OCI-LY3 (cell line): ENCODE measurements around the gene RNF4.
"Not testable (repeated sequence)": the region's sequence is repeated elsewhere in the genome, so short reads cannot be mapped to it uniquely, and the experiment has no call there.

ENCODE experiments used
- H2AFZ ChIP-seq: fragments of 200-600, 300-600 bp; shearing (Covaris generic); 2 replicates; pipeline ENCODE4 v1.6.0; 2014; ENCODE audit warnings: antibody characterized with exemption, low read depth, low read length
- H3K27ac ChIP-seq: fragments of 200-600, 300-600 bp; sonication (generic); 2 replicates; pipeline ENCODE4 v1.5.1; 2014; ENCODE audit warnings: mild to moderate bottlenecking, low read length, moderate library complexity, mixed read lengths
- H3K27me3 ChIP-seq: fragments of 200-600, 300-600 bp; sonication (generic); 2 replicates; pipeline ENCODE4 v1.6.1; 2014; ENCODE audit warnings: low read depth, low read length, mixed read lengths
- H3K36me3 ChIP-seq: fragments of 200-600, 300-600 bp; sonication (generic); replicated peaks from 2 replicates; pipeline ENCODE3; 2014; ENCODE audit warnings: low read depth, low read length, mixed read lengths
- H3K4me1 ChIP-seq: fragments of 300-600, 200-600 bp; sonication (generic); 2 replicates; pipeline ENCODE4 v1.6.1; 2014; ENCODE audit warnings: low read length, mixed read lengths
- H3K4me2 ChIP-seq: fragments of 200-600, 300-600 bp; sonication (generic); 2 replicates; pipeline ENCODE4 v1.6.1; 2014; ENCODE audit warnings: low read length, mixed read lengths
- H3K4me3 ChIP-seq: fragments of 300-600, 200-600 bp; sonication (generic); 2 replicates; pipeline ENCODE4 v1.5.1; 2014; ENCODE audit warnings: antibody characterized with exemption, mild to moderate bottlenecking, low read length, moderate library complexity
- H3K79me2 ChIP-seq: fragments of 300-600, 200-600 bp; shearing (Covaris generic); 2 replicates; pipeline ENCODE4 v1.6.1; 2014; ENCODE audit warnings: mild to moderate bottlenecking, low read length, mixed read lengths
- H3K9ac ChIP-seq: fragments of 300-600, 200-600 bp; shearing (Covaris generic); 2 replicates; pipeline ENCODE4 v1.6.0; 2014; ENCODE audit warnings: mild to moderate bottlenecking, low read length, moderate library complexity
- H3K9me3 ChIP-seq: fragments of 200-600, 300-600 bp; shearing (Covaris generic); 2 replicates; pipeline ENCODE4 v1.6.1; 2014; ENCODE audit warnings: low read length, mixed read lengths; ENCODE audit not compliant: insufficient read depth
- H4K20me1 ChIP-seq: fragments of 200-600, 300-600 bp; sonication (generic); 2 replicates; pipeline ENCODE4 v1.6.1; 2016; ENCODE audit warnings: low read length, mixed read lengths; ENCODE audit not compliant: insufficient read depth
- CTCF ChIP-seq: fragments of 200-600, 300-600 bp; sonication (generic); IDR thresholded peaks from 2 replicates; pipeline ENCODE4 v1.5.1; 2014; ENCODE audit warnings: antibody characterized with exemption, low read length, low read depth
- EZH2phosphoT487 ChIP-seq: fragments of 200-600 bp; shearing (Covaris generic); IDR thresholded peaks from 2 replicates; pipeline ENCODE4 v1.6.1; 2018; ENCODE audit warnings: antibody characterized with exemption, mixed run types, low read depth

Gene RNF4

DNA sequence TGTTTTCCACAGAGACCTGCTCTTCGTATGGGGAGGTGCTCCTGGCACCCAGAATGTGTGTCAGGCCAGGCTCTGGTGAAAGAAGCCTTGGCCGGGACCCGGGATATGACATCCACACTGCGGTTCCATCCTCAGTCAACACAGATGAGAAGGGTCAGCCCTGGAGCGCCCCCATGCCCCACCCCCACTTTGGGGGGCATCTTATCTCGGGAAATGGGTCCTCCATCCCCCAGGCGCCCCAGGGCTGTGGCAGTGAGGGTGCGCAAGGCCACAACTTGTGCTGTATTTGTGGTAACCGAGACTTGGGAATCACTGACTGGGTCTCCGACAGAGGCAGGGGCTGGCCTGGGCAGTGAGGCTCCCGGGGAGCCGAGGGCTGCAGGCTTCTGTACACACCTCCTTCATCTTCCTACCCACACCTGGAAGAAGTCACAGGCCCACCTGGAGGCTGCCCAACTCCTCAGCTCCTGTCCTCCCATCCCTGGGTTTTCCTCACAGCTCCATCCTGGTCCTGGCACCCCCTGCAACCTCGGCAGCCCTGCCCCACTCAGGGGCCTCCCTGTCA, 42.1 kb upstream of the RNF4 start:
- Histone ChIP-seq H3K4me1 (peaks cover 4% of the 10 kb centered on the region), H3K79me2 (no peaks in the 10 kb centered on the region), H3K9me3 (no peaks in the 10 kb centered on the region), H3K36me3 (no peaks in the 10 kb centered on the region), H2AFZ (no peak overlapping the region), H3K9ac (no peak overlapping the region), H4K20me1 (no peaks in the 10 kb centered on the region), H3K27ac (no peak overlapping the region), H3K4me3 (no peak overlapping the region), H3K4me2 (no peak overlapping the region), H3K27me3 (no peaks in the 10 kb centered on the region)
- TF ChIP-seq EZH2phosphoT487 (no peak), CTCF (no peak)

- no peak for TF ChIP-seq EZH2phosphoT487
- no peak for TF ChIP-seq CTCF
- Histone ChIP-seq H3K36me3 (no peaks in the 10 kb centered on the region), H3K27ac (no peak overlapping the region), H3K4me1 (no peaks in the 10 kb centered on the region), H3K4me3 (no peak overlapping the region), H3K79me2 (no peaks in the 10 kb centered on the region), H3K9me3 (no peaks in the 10 kb centered on the region), H3K9ac (no peak overlapping the region), H2AFZ (no peak overlapping the region), H4K20me1 (no peaks in the 10 kb centered on the region), H3K27me3 (no peaks in the 10 kb centered on the region), H3K4me2 (no peak overlapping the region)
Measured at GRCh38 chr4:2427383-2428334, 41.2 kb upstream of the RNF4 start.

DNA sequence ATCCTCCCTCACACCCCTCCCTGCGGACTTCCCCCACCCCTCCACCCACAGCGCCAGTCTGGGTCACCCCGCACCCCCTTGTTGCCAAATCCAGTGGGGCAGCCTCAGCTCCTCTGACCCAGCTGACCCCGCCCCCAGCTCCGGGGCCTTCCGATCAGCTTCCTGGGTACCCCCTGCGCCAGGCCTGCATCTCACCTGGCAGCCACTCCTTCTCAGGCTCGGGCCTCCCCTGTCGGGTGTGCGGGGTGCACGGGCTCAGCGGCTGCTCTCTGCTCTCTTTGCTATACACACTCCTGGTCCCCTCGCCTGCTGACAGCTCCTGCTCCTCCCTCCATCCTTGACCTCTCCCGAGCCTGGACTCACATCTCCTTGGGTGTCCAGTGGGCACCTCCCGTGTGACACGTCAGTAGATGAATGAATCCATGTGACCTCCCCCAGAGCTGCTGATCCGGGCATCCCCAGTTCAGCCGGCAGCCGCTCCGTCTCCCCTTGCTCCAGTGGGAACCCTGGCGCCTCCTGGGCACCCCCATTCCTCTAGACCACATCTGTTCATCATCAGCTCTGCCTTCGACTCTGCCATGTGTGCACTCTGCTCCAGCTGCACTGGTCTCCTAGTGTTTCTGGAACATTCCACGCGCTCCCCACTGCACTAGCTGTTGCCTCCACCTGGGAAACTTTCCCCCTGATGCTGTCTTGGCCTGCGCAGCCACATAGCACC, 40.3 kb upstream of the RNF4 start:
- Histone ChIP-seq H3K9ac (no peak overlapping the region), H3K36me3 (no peaks in the 10 kb centered on the region), H3K4me1 (no peaks in the 10 kb centered on the region), H3K79me2 (no peaks in the 10 kb centered on the region), H3K9me3 (no peaks in the 10 kb centered on the region), H3K4me3 (no peak overlapping the region), H3K4me2 (no peak overlapping the region), H3K27ac (no peak overlapping the region), H4K20me1 (no peaks in the 10 kb centered on the region), H2AFZ (no peak overlapping the region), H3K27me3 (no peaks in the 10 kb centered on the region)
- TF ChIP-seq EZH2phosphoT487 (no peak), CTCF (no peak)

DNA sequence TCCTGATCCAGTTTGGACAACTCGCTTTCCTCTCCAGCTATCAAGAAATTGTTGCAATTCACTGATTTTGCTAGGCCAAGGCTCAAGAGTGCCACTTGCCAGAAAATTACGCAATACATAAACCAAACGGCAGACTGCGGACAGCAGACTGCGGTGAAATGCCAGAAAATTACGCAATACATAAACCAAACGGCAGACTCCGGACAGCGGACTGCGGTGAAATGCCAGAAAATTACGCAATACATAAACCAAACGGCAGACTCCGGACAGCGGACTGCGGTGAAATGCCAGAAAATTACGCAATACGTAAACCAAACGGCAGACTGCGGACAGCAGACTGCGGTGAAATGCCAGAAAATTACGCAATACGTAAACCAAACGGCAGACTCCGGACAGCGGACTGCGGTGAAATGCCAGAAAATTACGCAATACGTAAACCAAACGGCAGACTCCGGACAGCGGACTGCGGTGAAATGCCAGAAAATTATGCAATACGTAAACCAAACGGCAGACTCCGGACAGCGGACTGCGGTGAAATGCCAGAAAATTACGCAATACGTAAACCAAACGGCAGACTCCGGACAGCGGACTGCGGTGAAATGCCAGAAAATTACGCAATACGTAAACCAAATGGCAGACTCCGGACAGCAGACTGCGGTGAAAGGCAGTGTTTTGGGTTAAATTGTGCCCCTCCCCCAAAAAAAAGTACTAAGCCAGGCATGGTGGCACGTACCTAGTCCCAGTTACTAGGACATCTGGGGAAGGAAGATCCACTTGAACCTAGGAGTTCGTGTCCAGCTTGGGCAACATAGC, 38.8 kb upstream of the RNF4 start:
- H4K20me1 ChIP-seq, H3K4me3 ChIP-seq, H3K9me3 ChIP-seq, H3K79me2 ChIP-seq, H2AFZ ChIP-seq, H3K4me2 ChIP-seq, H3K4me1 ChIP-seq, H3K27me3 ChIP-seq, H3K36me3 ChIP-seq, H3K9ac ChIP-seq, H3K27ac ChIP-seq: not testable (repeated sequence)
